ENCODE measurements around the gene SPRR2D. TPM values are rescaled to one million over a fixed set of nuclear protein-coding genes. Genes with fewer than 3 reads are reported as not detected.

SPRR2D gene
- total RNA-seq, 1 donor from 2014 or later: 49.6 TPM

- intact Hi-C loops (cut with DNase I): no loop called here
- Histone ChIP-seq H3K27me3 (no peaks in the 10 kb centered on the region), H3K4me1 (no peaks in the 10 kb centered on the region), H3K4me3 (no peak overlapping the region), H3K9me3 (no peaks in the 10 kb centered on the region), H3K27ac (no peak overlapping the region), H3K36me3 (no peaks in the 10 kb centered on the region)
- no peak for DNase-seq (ENCODE audit: extremely low spot score in 2 of 2)
- TF ChIP-seq POLR2A (IDR thresholded peaks at IDR 0.05) (no peak), POLR2AphosphoS5 (IDR thresholded peaks at IDR 0.05; ENCODE audit: insufficient read depth in 1 of 2, low read depth in 1 of 2) (no peak)
- TF ChIP-seq, protein P1, sequence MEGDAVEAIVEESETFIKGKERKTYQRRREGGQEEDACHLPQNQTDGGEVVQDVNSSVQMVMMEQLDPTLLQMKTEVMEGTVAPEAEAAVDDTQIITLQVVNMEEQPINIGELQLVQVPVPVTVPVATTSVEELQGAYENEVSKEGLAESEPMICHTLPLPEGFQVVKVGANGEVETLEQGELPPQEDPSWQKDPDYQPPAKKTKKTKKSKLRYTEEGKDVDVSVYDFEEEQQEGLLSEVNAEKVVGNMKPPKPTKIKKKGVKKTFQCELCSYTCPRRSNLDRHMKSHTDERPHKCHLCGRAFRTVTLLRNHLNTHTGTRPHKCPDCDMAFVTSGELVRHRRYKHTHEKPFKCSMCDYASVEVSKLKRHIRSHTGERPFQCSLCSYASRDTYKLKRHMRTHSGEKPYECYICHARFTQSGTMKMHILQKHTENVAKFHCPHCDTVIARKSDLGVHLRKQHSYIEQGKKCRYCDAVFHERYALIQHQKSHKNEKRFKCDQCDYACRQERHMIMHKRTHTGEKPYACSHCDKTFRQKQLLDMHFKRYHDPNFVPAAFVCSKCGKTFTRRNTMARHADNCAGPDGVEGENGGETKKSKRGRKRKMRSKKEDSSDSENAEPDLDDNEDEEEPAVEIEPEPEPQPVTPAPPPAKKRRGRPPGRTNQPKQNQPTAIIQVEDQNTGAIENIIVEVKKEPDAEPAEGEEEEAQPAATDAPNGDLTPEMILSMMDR (IDR thresholded peaks at IDR 0.05): no peak
Measured at GRCh38 chr1:153049211-153049610, 8.3 kb upstream of the SPRR2D start.

- DNase-seq (ENCODE audit: extremely low spot score in 2 of 2): no peak
- Histone ChIP-seq H3K4me3 (no peak overlapping the region), H3K9me3 (no peaks in the 10 kb centered on the region), H3K4me1 (no peaks in the 10 kb centered on the region), H3K27ac (no peak overlapping the region), H3K36me3 (no peaks in the 10 kb centered on the region), H3K27me3 (no peaks in the 10 kb centered on the region)
- TF ChIP-seq POLR2AphosphoS5 (IDR thresholded peaks at IDR 0.05; ENCODE audit: insufficient read depth in 1 of 2, low read depth in 1 of 2) (no peak), POLR2A (IDR thresholded peaks at IDR 0.05) (no peak)
- TF ChIP-seq, protein P1 (IDR thresholded peaks at IDR 0.05): no peak
- intact Hi-C loops (cut with DNase I): no loop called here
Measured at GRCh38 chr1:153035211-153035610, 5.7 kb downstream of the SPRR2D start.

GRCh38 chr1:153032677-153033308 is 8.1 kb downstream of the SPRR2D start:
- H3K4me1 ChIP-seq: no peaks in the 10 kb centered on the region
- peak in 1 of 2 donors; percentile 61 for TF ChIP-seq POLR2AphosphoS5 (IDR thresholded peaks at IDR 0.05; ENCODE audit: insufficient read depth in 1 of 2, low read depth in 1 of 2)
- TF ChIP-seq, protein P1 (IDR thresholded peaks at IDR 0.05): no peak
- no peak overlapping the region for H3K27ac ChIP-seq
- H3K4me3 ChIP-seq: peak overlapping the region in 1 of 2 donors; percentile 24
- no peak for DNase-seq (ENCODE audit: extremely low spot score in 2 of 2)
- H3K36me3 ChIP-seq: no peaks in the 10 kb centered on the region
- no peaks in the 10 kb centered on the region for H3K9me3 ChIP-seq
- intact Hi-C loops (cut with DNase I): no loop called here
- no peaks in the 10 kb centered on the region for H3K27me3 ChIP-seq

- Histone ChIP-seq H3K4me1 (no peaks in the 10 kb centered on the region), H3K27ac (no peak overlapping the region), H3K9me3 (no peaks in the 10 kb centered on the region), H3K36me3 (no peaks in the 10 kb centered on the region), H3K27me3 (no peaks in the 10 kb centered on the region), H3K4me3 (peak overlapping the region in 1 of 2 donors; percentile 24)
- TF ChIP-seq POLR2A (IDR thresholded peaks at IDR 0.05) (no peak), POLR2AphosphoS5 (IDR thresholded peaks at IDR 0.05; ENCODE audit: insufficient read depth in 1 of 2, low read depth in 1 of 2) (no peak)
- TF ChIP-seq, protein P1 (IDR thresholded peaks at IDR 0.05): no peak
- DNase-seq (ENCODE audit: extremely low spot score in 2 of 2): no peak
- intact Hi-C loops (cut with DNase I): no loop called here
Measured at GRCh38 chr1:153032073-153032472, 8.8 kb downstream of the SPRR2D start.

GRCh38 chr1:153030895-153031294 is 10.0 kb downstream of the SPRR2D start, which contains the start of gene SPRR1B:
SPRR1B (plus strand) TSS chr1:153031203; CDS start chr1:153032346, 1,143 bp downstream.
- DNase-seq (ENCODE audit: extremely low spot score in 2 of 2): no peak
- Histone ChIP-seq H3K4me1 (no peaks in the 10 kb centered on the region), H3K4me3 (peak within 1 kb of the TSS in 1 of 2 donors; percentile 24), H3K27ac (no peak within 1 kb of the TSS), H3K27me3 (no peaks in the 10 kb centered on the region), H3K36me3 (no peaks in the 10 kb centered on the region), H3K9me3 (no peaks in the 10 kb centered on the region)
- intact Hi-C loops (cut with DNase I): no loop called here
- TF ChIP-seq POLR2AphosphoS5 (IDR thresholded peaks at IDR 0.05; ENCODE audit: insufficient read depth in 1 of 2, low read depth in 1 of 2): peak in 1 of 2 donors; percentile 64
- no peak for TF ChIP-seq POLR2A (IDR thresholded peaks at IDR 0.05)
- TF ChIP-seq, protein P1 (IDR thresholded peaks at IDR 0.05): no peak
